Thymus (tissue), 11 donors: Measurements from ENCODE around the gene PDE9A. TPM values are rescaled to one million over a fixed set of nuclear protein-coding genes. Genes with fewer than 3 reads are reported as not detected.
"Not testable (repeated sequence)": the region's sequence is repeated elsewhere in the genome, so short reads cannot be mapped to it uniquely, and the experiment has no call there.

Experiments
- DNase-seq, 9 donors: peaks; one replicate each; pipeline ENCODE4 v3.0.0-alpha.2; 2013; ENCODE audit warnings: low spot score in 9 of 9, low read depth in 6 of 9, missing footprints in 1 of 9
- H3K27ac ChIP-seq, 2 donors: one replicate each; pipeline ENCODE4 v1.5.1; 2013; ENCODE audit warnings: control low read depth in 1 of 2, low read depth in 1 of 2, low read length in 1 of 2, mild to moderate bottlenecking in 1 of 2, moderate library complexity in 1 of 2
- H3K27me3 ChIP-seq, 2 donors: one replicate each; pipeline ENCODE4 v1.5.1; 2013; ENCODE audit warnings: low read length in 1 of 2; ENCODE audit not compliant: control insufficient read depth in 2 of 2, insufficient read depth in 1 of 2
- H3K36me3 ChIP-seq, 2 donors: one replicate each; pipeline ENCODE4 v1.5.1; 2013; ENCODE audit warnings: low read length in 1 of 2, mild to moderate bottlenecking in 1 of 2, moderate library complexity in 1 of 2; ENCODE audit not compliant: control insufficient read depth in 2 of 2, insufficient read depth in 2 of 2
- H3K4me1 ChIP-seq, 2 donors: one replicate each; pipeline ENCODE4 v1.5.1; 2013; ENCODE audit warnings: low read length in 2 of 2; ENCODE audit not compliant: control insufficient read depth in 2 of 2, insufficient read depth in 2 of 2
- H3K4me3 ChIP-seq, 2 donors: one replicate each; pipeline ENCODE4 v1.5.1; 2013; ENCODE audit warnings: low read length in 2 of 2, control low read depth in 1 of 2, mild to moderate bottlenecking in 1 of 2
- H3K9me3 ChIP-seq, 2 donors: one replicate each; pipeline ENCODE4 v1.5.1; 2013; ENCODE audit warnings: low read length in 1 of 2, mild to moderate bottlenecking in 1 of 2; ENCODE audit not compliant: control insufficient read depth in 2 of 2, insufficient read depth in 1 of 2
- WGBS: extraction: QIAGEN DNeasy Blood & Tissue Kit; methylation state at CpG from one replicate; pipeline ENCODE4 v1.1.7; 2013; 5-methylcytosine and 5-hydroxymethylcytosine counted together
- polyA plus RNA-seq: library from polyadenylated mRNA; stranded (reverse); fragments of 200-250 nt; gene quantifications from one replicate; pipeline ENCODE4 v1.2.3, GENCODE V29; 2013
- total RNA-seq: library from RNA; stranded (reverse); fragments of 120-200 nt; gene quantifications from one replicate; pipeline ENCODE4 v1.2.4, GENCODE V29; 2013
- donor health status: healthy.

PDE9A gene
- total and polyA plus RNA-seq, 2 donors: 8.2 to 14.5 TPM

GRCh38 chr21:42799516-42799915 is 146.1 kb downstream of the PDE9A start:
- no peaks in the 10 kb centered on the region for H3K27me3 ChIP-seq
- H3K36me3 ChIP-seq: no peaks in the 10 kb centered on the region
- DNase-seq: no peak
- 84% methylated on average over 9 of the region's 9 CpGs for WGBS
- no peaks in the 10 kb centered on the region for H3K9me3 ChIP-seq
- no peak overlapping the region for H3K4me3 ChIP-seq
- H3K27ac ChIP-seq: no peak overlapping the region
- no peaks in the 10 kb centered on the region for H3K4me1 ChIP-seq

- Histone ChIP-seq H3K4me1 (no peaks in the 10 kb centered on the region), H3K27ac (no peak overlapping the region), H3K36me3 (no peaks in the 10 kb centered on the region), H3K4me3 (no peak overlapping the region), H3K9me3 (no peaks in the 10 kb centered on the region), H3K27me3 (no peaks in the 10 kb centered on the region)
- 54% methylated on average over 5 of the region's 5 CpGs for WGBS
- DNase-seq: no peak
These were observed 146.5 kb downstream of the PDE9A start for GRCh38 chr21:42799948-42800347.

GRCh38 chr21:42801616-42802015 is 148.2 kb downstream of the PDE9A start:
- WGBS: over 99% methylated on average over 6 of the region's 6 CpGs
- not testable (repeated sequence) for H3K4me3 ChIP-seq, H3K36me3 ChIP-seq, H3K27ac ChIP-seq, H3K27me3 ChIP-seq, H3K4me1 ChIP-seq, DNase-seq, H3K9me3 ChIP-seq

- 67% methylated on average over 14 of the region's 14 CpGs for WGBS
- no peak for DNase-seq
These were observed 153.2 kb downstream of the PDE9A start for GRCh38 chr21:42806509-42807140.

GRCh38 chr21:42807293-42807895 is 154.0 kb downstream of the PDE9A start:
- 95% methylated on average over 16 of the region's 16 CpGs for WGBS
- H3K36me3 ChIP-seq, H3K27me3 ChIP-seq, DNase-seq, H3K27ac ChIP-seq, H3K4me3 ChIP-seq, H3K4me1 ChIP-seq, H3K9me3 ChIP-seq: not testable (repeated sequence)

More at GRCh38 chr21:42806509-42807140, 153.2 kb downstream of the PDE9A start:
- no peaks in the 10 kb centered on the region for H3K36me3 ChIP-seq
- no peaks in the 10 kb centered on the region for H3K4me1 ChIP-seq
- H3K9me3 ChIP-seq: no peaks in the 10 kb centered on the region
- H3K27me3 ChIP-seq: no peaks in the 10 kb centered on the region
- peak overlapping the region in 1 of 2 donors; percentile 18 for H3K27ac ChIP-seq
- no peak overlapping the region for H3K4me3 ChIP-seq

GRCh38 chr21:42807938-42808613 is 154.7 kb downstream of the PDE9A start:
- no peaks in the 10 kb centered on the region for H3K36me3 ChIP-seq
- no peaks in the 10 kb centered on the region for H3K4me1 ChIP-seq
- H3K4me3 ChIP-seq: no peak overlapping the region
- WGBS: 68% methylated on average over 13 of the region's 13 CpGs
- no peaks in the 10 kb centered on the region for H3K27me3 ChIP-seq
- no peaks in the 10 kb centered on the region for H3K9me3 ChIP-seq
- no peak overlapping the region for H3K27ac ChIP-seq
- no peak for DNase-seq

- H3K27me3 ChIP-seq: no peaks in the 10 kb centered on the region
- peaks cover 0 to under 1% of the 10 kb centered on the region in 2 donors for H3K9me3 ChIP-seq
- no peak overlapping the region for H3K4me3 ChIP-seq
- H3K27ac ChIP-seq: no peak overlapping the region
- H3K4me1 ChIP-seq: no peaks in the 10 kb centered on the region
- no peak for DNase-seq
- 96% methylated on average over 7 of the region's 7 CpGs for WGBS
- H3K36me3 ChIP-seq: no peaks in the 10 kb centered on the region
These were observed 155.8 kb downstream of the PDE9A start for GRCh38 chr21:42809171-42809570.

- H3K27ac ChIP-seq: no peak overlapping the region
- H3K36me3 ChIP-seq: no peaks in the 10 kb centered on the region
- H3K4me3 ChIP-seq: no peak overlapping the region
- peaks cover 0 to 4% of the 10 kb centered on the region in 2 donors for H3K9me3 ChIP-seq
- H3K4me1 ChIP-seq: no peaks in the 10 kb centered on the region
- 84% methylated on average over 18 of the region's 18 CpGs for WGBS
- no peaks in the 10 kb centered on the region for H3K27me3 ChIP-seq
- DNase-seq: no peak
These were observed 156.4 kb downstream of the PDE9A start for GRCh38 chr21:42809577-42810475.
